Measurements from ENCODE around the gene CAMK2G.

The CAMK2G gene

DNA sequence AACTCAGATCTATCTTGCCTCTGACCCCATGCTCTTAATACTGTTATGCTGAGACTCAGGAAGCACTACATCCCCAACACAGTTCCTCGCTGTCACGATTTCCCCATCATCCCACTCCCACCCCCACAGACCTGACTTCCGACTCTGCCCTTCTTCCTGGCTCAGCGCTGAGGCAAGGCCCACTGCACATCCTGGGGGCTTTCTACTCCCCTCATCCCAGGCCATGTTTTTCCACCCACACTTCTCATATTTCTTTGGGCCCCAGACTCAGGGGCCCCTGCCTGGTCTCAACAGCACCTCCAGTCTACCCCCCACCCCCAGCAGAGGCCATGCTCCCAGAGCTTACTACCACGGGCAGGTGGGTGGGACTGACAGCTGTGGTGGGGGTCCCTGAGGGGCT lies 55.3 kb downstream of the CAMK2G start:
- no peak overlapping the region for H2AK5ac ChIP-seq (ENCODE audit: low read length)
- H3K23ac ChIP-seq (ENCODE audit: low read length), result no peak overlapping the region
- H2BK5ac ChIP-seq (ENCODE audit: low read depth, low read length, poor library complexity), result no peak overlapping the region
- H3K4me3 ChIP-seq (ENCODE audit: low read depth, low read length), result no peak overlapping the region
- no peak overlapping the region for H3K18ac ChIP-seq (ENCODE audit: low read length)
- no peaks in the 10 kb centered on the region for H3K27me3 ChIP-seq (ENCODE audit: insufficient read depth, low read length)
- H3K36me3 ChIP-seq (ENCODE audit: control insufficient read depth in 1 of 2, insufficient read depth in 2 of 2, low read length in 2 of 2), result peaks cover 21% of the 10 kb centered on the region in 2 experiments
- no peak overlapping the region for H4K91ac ChIP-seq (ENCODE audit: low read depth, low read length)
- no peak overlapping the region for H3K9ac ChIP-seq (ENCODE audit: low read length)
- H2BK120ac ChIP-seq (ENCODE audit: insufficient read depth, low read length, poor library complexity), result no peak overlapping the region
- H2AFZ ChIP-seq (ENCODE audit: insufficient read depth, low read length, poor library complexity), result no peak overlapping the region
- peaks cover 0 to 5% of the 10 kb centered on the region in 2 experiments for H3K4me1 ChIP-seq (ENCODE audit: control insufficient read depth in 1 of 2, insufficient read depth in 2 of 2, low read length in 2 of 2)
- H3K4ac ChIP-seq (ENCODE audit: low read depth, low read length), result no peak overlapping the region
- no peak overlapping the region for H3K4me2 ChIP-seq (ENCODE audit: low read length)
- no peak overlapping the region for H4K12ac ChIP-seq (ENCODE audit: low read depth, low read length)
- no peaks in the 10 kb centered on the region for H3K79me2 ChIP-seq (ENCODE audit: control insufficient read depth, insufficient read depth, low read length, poor library complexity)
- no peak overlapping the region for H4K8ac ChIP-seq (ENCODE audit: low read depth, low read length)
- no peak overlapping the region for H3K27ac ChIP-seq (ENCODE audit: low read depth, low read length)
- H3K9me3 ChIP-seq (ENCODE audit: insufficient read depth, low read depth, low read length), result peaks cover 1% of the 10 kb centered on the region
- WGBS (ENCODE audit: extremely low coverage, insufficient coverage, insufficient read length), result no CpG with 5 or more reads among the region's 5 CpGs
- H2BK12ac ChIP-seq (ENCODE audit: low read length), result no peak overlapping the region
- no peaks in the 10 kb centered on the region for H3K79me1 ChIP-seq (ENCODE audit: low read length)
- H3K14ac ChIP-seq (ENCODE audit: low read length), result no peak overlapping the region
- DNase-seq, result no peak

DNA sequence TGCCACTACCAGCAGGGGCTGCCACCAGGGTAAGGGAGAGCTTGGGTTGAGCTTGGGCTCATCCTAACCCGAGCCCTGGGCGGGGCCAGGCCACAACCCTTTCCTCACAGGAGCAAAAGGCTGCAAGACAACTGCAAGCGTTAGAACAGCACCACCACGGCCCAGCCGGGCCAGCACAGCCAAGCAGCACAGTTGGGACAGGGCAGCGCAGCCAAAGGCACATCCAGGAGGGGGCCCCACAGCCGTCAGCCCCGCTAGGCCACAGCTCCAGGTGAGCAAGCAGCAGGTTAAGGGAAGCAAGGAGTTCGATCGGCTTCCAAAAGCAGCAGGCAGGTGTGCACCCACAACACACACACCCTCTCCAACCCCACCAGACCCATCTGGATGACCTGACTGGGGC lies 56.0 kb downstream of the CAMK2G start:
- DNase-seq, result no peak
- no peak overlapping the region for H3K18ac ChIP-seq (ENCODE audit: low read length)
- H4K12ac ChIP-seq (ENCODE audit: low read depth, low read length), result no peak overlapping the region
- H3K4me3 ChIP-seq (ENCODE audit: low read depth, low read length), result no peak overlapping the region
- H3K27me3 ChIP-seq (ENCODE audit: insufficient read depth, low read length), result no peaks in the 10 kb centered on the region
- no peak overlapping the region for H2BK12ac ChIP-seq (ENCODE audit: low read length)
- H4K8ac ChIP-seq (ENCODE audit: low read depth, low read length), result no peak overlapping the region
- no peak overlapping the region for H2AK5ac ChIP-seq (ENCODE audit: low read length)
- no peak overlapping the region for H3K9ac ChIP-seq (ENCODE audit: low read length)
- H3K4ac ChIP-seq (ENCODE audit: low read depth, low read length), result no peak overlapping the region
- H3K79me1 ChIP-seq (ENCODE audit: low read length), result no peaks in the 10 kb centered on the region
- no CpG with 5 or more reads among the region's 10 CpGs for WGBS (ENCODE audit: extremely low coverage, insufficient coverage, insufficient read length)
- H4K91ac ChIP-seq (ENCODE audit: low read depth, low read length), result no peak overlapping the region
- no peak overlapping the region for H3K4me2 ChIP-seq (ENCODE audit: low read length)
- H3K9me3 ChIP-seq (ENCODE audit: insufficient read depth, low read depth, low read length), result peaks cover 1% of the 10 kb centered on the region
- H3K14ac ChIP-seq (ENCODE audit: low read length), result no peak overlapping the region
- no peak overlapping the region for H3K23ac ChIP-seq (ENCODE audit: low read length)
- H3K36me3 ChIP-seq (ENCODE audit: control insufficient read depth in 1 of 2, insufficient read depth in 2 of 2, low read length in 2 of 2), result peaks cover 21 to 22% of the 10 kb centered on the region in 2 experiments
- H2BK120ac ChIP-seq (ENCODE audit: insufficient read depth, low read length, poor library complexity), result no peak overlapping the region
- peaks cover 0 to 5% of the 10 kb centered on the region in 2 experiments for H3K4me1 ChIP-seq (ENCODE audit: control insufficient read depth in 1 of 2, insufficient read depth in 2 of 2, low read length in 2 of 2)
- no peak overlapping the region for H3K27ac ChIP-seq (ENCODE audit: low read depth, low read length)
- H2AFZ ChIP-seq (ENCODE audit: insufficient read depth, low read length, poor library complexity), result no peak overlapping the region
- H2BK5ac ChIP-seq (ENCODE audit: low read depth, low read length, poor library complexity), result no peak overlapping the region
- no peaks in the 10 kb centered on the region for H3K79me2 ChIP-seq (ENCODE audit: control insufficient read depth, insufficient read depth, low read length, poor library complexity)

GRCh38 chr10:73817826-73818225 lies 56.5 kb downstream of the CAMK2G start:
- no peak overlapping the region for H2BK5ac ChIP-seq (ENCODE audit: low read depth, low read length, poor library complexity)
- no peaks in the 10 kb centered on the region for H3K27me3 ChIP-seq (ENCODE audit: insufficient read depth, low read length)
- no peak overlapping the region for H2BK12ac ChIP-seq (ENCODE audit: low read length)
- no peak overlapping the region for H4K8ac ChIP-seq (ENCODE audit: low read depth, low read length)
- no peaks in the 10 kb centered on the region for H3K79me2 ChIP-seq (ENCODE audit: control insufficient read depth, insufficient read depth, low read length, poor library complexity)
- H3K4me1 ChIP-seq (ENCODE audit: control insufficient read depth in 1 of 2, insufficient read depth in 2 of 2, low read length in 2 of 2), result peaks cover 0 to 5% of the 10 kb centered on the region in 2 experiments
- no CpG with 5 or more reads among the region's 5 CpGs for WGBS (ENCODE audit: extremely low coverage, insufficient coverage, insufficient read length)
- no peak for DNase-seq
- H3K4me3 ChIP-seq (ENCODE audit: low read depth, low read length), result no peak overlapping the region
- H2BK120ac ChIP-seq (ENCODE audit: insufficient read depth, low read length, poor library complexity), result no peak overlapping the region
- peaks cover 23% of the 10 kb centered on the region in 2 experiments for H3K36me3 ChIP-seq (ENCODE audit: control insufficient read depth in 1 of 2, insufficient read depth in 2 of 2, low read length in 2 of 2)
- no peak overlapping the region for H3K4me2 ChIP-seq (ENCODE audit: low read length)
- H3K9me3 ChIP-seq (ENCODE audit: insufficient read depth, low read depth, low read length), result peaks cover 1% of the 10 kb centered on the region
- no peak overlapping the region for H3K14ac ChIP-seq (ENCODE audit: low read length)
- no peak overlapping the region for H2AK5ac ChIP-seq (ENCODE audit: low read length)
- no peak overlapping the region for H3K27ac ChIP-seq (ENCODE audit: low read depth, low read length)
- no peak overlapping the region for H2AFZ ChIP-seq (ENCODE audit: insufficient read depth, low read length, poor library complexity)
- H4K12ac ChIP-seq (ENCODE audit: low read depth, low read length), result no peak overlapping the region
- no peak overlapping the region for H3K9ac ChIP-seq (ENCODE audit: low read length)
- no peak overlapping the region for H3K23ac ChIP-seq (ENCODE audit: low read length)
- H3K4ac ChIP-seq (ENCODE audit: low read depth, low read length), result no peak overlapping the region
- H3K79me1 ChIP-seq (ENCODE audit: low read length), result no peaks in the 10 kb centered on the region
- no peak overlapping the region for H3K18ac ChIP-seq (ENCODE audit: low read length)
- no peak overlapping the region for H4K91ac ChIP-seq (ENCODE audit: low read depth, low read length)

- Histone ChIP-seq H3K4ac (ENCODE audit: low read depth, low read length) (no peak overlapping the region), H2BK5ac (ENCODE audit: low read depth, low read length, poor library complexity) (no peak overlapping the region), H3K23ac (ENCODE audit: low read length) (no peak overlapping the region), H3K9me3 (ENCODE audit: insufficient read depth, low read depth, low read length) (peaks cover 1% of the 10 kb centered on the region), H4K91ac (ENCODE audit: low read depth, low read length) (no peak overlapping the region), H2BK120ac (ENCODE audit: insufficient read depth, low read length, poor library complexity) (no peak overlapping the region), H3K4me1 (ENCODE audit: control insufficient read depth in 1 of 2, insufficient read depth in 2 of 2, low read length in 2 of 2) (peaks cover 0 to 5% of the 10 kb centered on the region in 2 experiments), H4K12ac (ENCODE audit: low read depth, low read length) (no peak overlapping the region), H3K18ac (ENCODE audit: low read length) (no peak overlapping the region), H3K9ac (ENCODE audit: low read length) (no peak overlapping the region), H3K14ac (ENCODE audit: low read length) (no peak overlapping the region), H3K79me1 (ENCODE audit: low read length) (no peaks in the 10 kb centered on the region), H2AK5ac (ENCODE audit: low read length) (no peak overlapping the region), H2AFZ (ENCODE audit: insufficient read depth, low read length, poor library complexity) (no peak overlapping the region), H3K27ac (ENCODE audit: low read depth, low read length) (no peak overlapping the region), H2BK12ac (ENCODE audit: low read length) (no peak overlapping the region), H3K4me3 (ENCODE audit: low read depth, low read length) (no peak overlapping the region), H3K79me2 (ENCODE audit: control insufficient read depth, insufficient read depth, low read length, poor library complexity) (no peaks in the 10 kb centered on the region), H3K27me3 (ENCODE audit: insufficient read depth, low read length) (no peaks in the 10 kb centered on the region), H3K4me2 (ENCODE audit: low read length) (no peak overlapping the region), H4K8ac (ENCODE audit: low read depth, low read length) (no peak overlapping the region), H3K36me3 (ENCODE audit: control insufficient read depth in 1 of 2, insufficient read depth in 2 of 2, low read length in 2 of 2) (peaks cover 23% of the 10 kb centered on the region in 2 experiments)
- WGBS (ENCODE audit: extremely low coverage, insufficient coverage, insufficient read length), result no CpG with 5 or more reads among the region's 10 CpGs
- DNase-seq, result no peak
These were observed 57.2 kb downstream of the CAMK2G start for GRCh38 chr10:73816917-73817729.
